IMR-90 (cell line): Measurements from ENCODE around the gene SHC2. TPM values are rescaled to one million over a fixed set of nuclear protein-coding genes. Genes with fewer than 3 reads are reported as not detected.

Experiments
- ATAC-seq: fragments of 200-7000 bp; cut with Tn5 transposase; 2 replicates; pipeline ENCODE4 v1.9.1; 2020; ENCODE audit warnings: low read depth, mild to moderate bottlenecking, moderate library complexity
- BruUV-seq: library from RNA; stranded (reverse); fragments of 400-500 nt; replicated peaks from 2 replicates; lab custom pipeline; 2021; lab: Mats Ljungman, UMichigan
- CTCF ChIA-PET: fragments of 300-600 bp; formaldehyde crosslinking; extraction: SDS; loops from one replicate; lab custom pipeline; 2021; ENCODE audit warnings: antibody characterized with exemption; lab: Yijun Ruan, JAX
- POLR2A ChIA-PET: fragments of 300-600 bp; sonication (Branson Sonifier 250); formaldehyde crosslinking; loops from one replicate; lab custom pipeline; 2022; ENCODE audit warnings: antibody characterized with exemption; ENCODE audit not compliant: unreplicated experiment; lab: Charles Lee
- DNase-seq: peaks from one replicate; pipeline ENCODE4 v3.0.0; 2013
- H2AFZ ChIP-seq: replicated peaks from 2 replicates; pipeline ENCODE3; 2013; ENCODE audit warnings: low read length, mild to moderate bottlenecking; ENCODE audit not compliant: poor library complexity
- H2AK5ac ChIP-seq: 2 replicates; pipeline ENCODE4 v1.6.1; 2013; ENCODE audit warnings: low read depth, low read length, inconsistent platforms
- H2AK9ac ChIP-seq: replicated peaks from 2 replicates; pipeline ENCODE3; 2013; ENCODE audit warnings: mild to moderate bottlenecking, low read depth, low read length, moderate library complexity; ENCODE audit not compliant: poor library complexity
- H2BK120ac ChIP-seq: 2 replicates; pipeline ENCODE4 v1.6.1; 2013; ENCODE audit warnings: low read depth, low read length, inconsistent platforms
- H2BK15ac ChIP-seq: 3 replicates; pipeline ENCODE4 v1.6.1; 2013; ENCODE audit warnings: low read depth, low read length, inconsistent platforms
- H2BK20ac ChIP-seq: 2 replicates; pipeline ENCODE4 v1.6.1; 2013; ENCODE audit warnings: low read depth, mild to moderate bottlenecking, inconsistent platforms, low read length, moderate library complexity
- H2BK5ac ChIP-seq: 2 replicates; pipeline ENCODE4 v1.6.1; 2013; ENCODE audit warnings: mild to moderate bottlenecking, low read depth, low read length, inconsistent platforms; ENCODE audit not compliant: poor library complexity, severe bottlenecking
- H3K14ac ChIP-seq: replicated peaks from 2 replicates; pipeline ENCODE4 v1.6.1; 2013; ENCODE audit warnings: low read depth, low read length, inconsistent platforms
- H3K18ac ChIP-seq: 2 replicates; pipeline ENCODE4 v1.6.1; 2013; ENCODE audit warnings: low read depth, low read length, control low read depth
- H3K23ac ChIP-seq: 2 replicates; pipeline ENCODE4 v1.6.1; 2013; ENCODE audit warnings: low read depth, low read length, inconsistent platforms
- H3K27ac ChIP-seq: 2 replicates; pipeline ENCODE4 v1.5.1; 2013; ENCODE audit warnings: mild to moderate bottlenecking, control low read depth, low read length; ENCODE audit not compliant: insufficient read depth
- H3K27me3 ChIP-seq: 2 replicates; pipeline ENCODE4 v1.6.1; 2013; ENCODE audit warnings: low read length; ENCODE audit not compliant: control insufficient read depth, insufficient read depth
- H3K36me3 ChIP-seq: 2 replicates; pipeline ENCODE4 v1.6.1; 2013; ENCODE audit warnings: low read length, mixed read lengths; ENCODE audit not compliant: control insufficient read depth, insufficient read depth
- H3K4ac ChIP-seq: 2 replicates; pipeline ENCODE4 v1.6.1; 2013; ENCODE audit warnings: low read depth, low read length, inconsistent platforms
- H3K4me1 ChIP-seq: 2 replicates; pipeline ENCODE4 v1.6.1; 2013; ENCODE audit warnings: low read length, mixed read lengths; ENCODE audit not compliant: control insufficient read depth, insufficient read depth
- H3K4me2 ChIP-seq: 2 replicates; pipeline ENCODE4 v1.6.1; 2013; ENCODE audit warnings: low read depth, mild to moderate bottlenecking, control low read depth, low read length, moderate library complexity
- H3K4me3 ChIP-seq: 2 replicates; pipeline ENCODE4 v1.5.1; 2013; ENCODE audit warnings: low read depth, mild to moderate bottlenecking, control low read depth, low read length, moderate library complexity; ENCODE audit not compliant: insufficient read depth
- H3K56ac ChIP-seq: 2 replicates; pipeline ENCODE4 v1.6.1; 2013; ENCODE audit warnings: low read length, inconsistent platforms; ENCODE audit not compliant: insufficient read depth; ENCODE audit errors: extremely low read depth
- H3K79me1 ChIP-seq, 2 experiments: 2 replicates each; pipeline ENCODE4 v1.6.1; 2013; ENCODE audit warnings: low read length in 2 of 2, inconsistent platforms in 1 of 2, low read depth in 1 of 2
- H3K9ac ChIP-seq: 2 replicates; pipeline ENCODE4 v1.6.1; 2013; ENCODE audit warnings: low read depth, low read length, control low read depth
- H3K9me1 ChIP-seq: 2 replicates; pipeline ENCODE4 v1.6.1; 2013; ENCODE audit warnings: low read length, inconsistent platforms; ENCODE audit not compliant: insufficient read depth
- H3K9me3 ChIP-seq: 2 replicates; pipeline ENCODE4 v1.6.1; 2013; ENCODE audit warnings: low read length; ENCODE audit not compliant: control insufficient read depth, insufficient read depth
- H4K20me1 ChIP-seq: 2 replicates; pipeline ENCODE4 v1.6.1; 2013; ENCODE audit warnings: low read length, inconsistent platforms; ENCODE audit not compliant: insufficient read depth
- H4K5ac ChIP-seq: 2 replicates; pipeline ENCODE4 v1.6.1; 2013; ENCODE audit warnings: mild to moderate bottlenecking, low read depth, low read length, control low read depth
- H4K8ac ChIP-seq, 2 experiments: 2 replicates each; pipeline ENCODE4 v1.6.1; 2013; ENCODE audit warnings: low read depth in 2 of 2, low read length in 2 of 2, control low read depth in 1 of 2, inconsistent platforms in 1 of 2
- H4K91ac ChIP-seq: 2 replicates; pipeline ENCODE4 v1.6.1; 2013; ENCODE audit warnings: low read depth, low read length, inconsistent platforms; ENCODE audit not compliant: insufficient read depth
- BHLHE40 ChIP-seq: fragments of 150-350 bp; IDR thresholded peaks from 2 replicates; pipeline ENCODE4 v1.6.1; 2016; ENCODE audit warnings: mild to moderate bottlenecking, low read depth, low read length
- CHD1 ChIP-seq: IDR thresholded peaks from 2 replicates; pipeline ENCODE4 v1.6.1; 2012; ENCODE audit warnings: low read depth, low read length, improper control_type of control experiment
- ELK1 ChIP-seq: fragments of 150-350 bp; IDR thresholded peaks from 2 replicates; pipeline ENCODE4 v1.6.1; 2016; ENCODE audit warnings: low read depth, mild to moderate bottlenecking, low read length, moderate library complexity, borderline replicate concordance
- FOS ChIP-seq: fragments of 150-350 bp; IDR thresholded peaks from 2 replicates; pipeline ENCODE4 v1.6.1; 2016; ENCODE audit warnings: low read depth, low read length
- MXI1 ChIP-seq: IDR thresholded peaks from 2 replicates; pipeline ENCODE4 v1.6.1; 2012; ENCODE audit warnings: low read depth, mild to moderate bottlenecking, low read length, moderate library complexity, borderline replicate concordance
- NFE2L2 ChIP-seq: fragments of 150-350 bp; IDR thresholded peaks from 2 replicates; pipeline ENCODE4 v1.6.1; 2016; ENCODE audit warnings: low read depth, mild to moderate bottlenecking, low read length
- POLR2A ChIP-seq: IDR thresholded peaks from 2 replicates; pipeline ENCODE4 v1.6.1; 2012; ENCODE audit warnings: mild to moderate bottlenecking, low read depth, low read length
- RCOR1 ChIP-seq: IDR thresholded peaks from 2 replicates; pipeline ENCODE4 v1.6.1; 2012; ENCODE audit warnings: mild to moderate bottlenecking, low read length, improper control_type of control experiment; ENCODE audit not compliant: insufficient replicate concordance
- RFX5 ChIP-seq: IDR thresholded peaks from 2 replicates; pipeline ENCODE4 v1.8.0; 2012; ENCODE audit warnings: low read depth, mild to moderate bottlenecking, low read length, moderate library complexity
- SMC3 ChIP-seq: fragments of 150-350 bp; IDR thresholded peaks from 2 replicates; pipeline ENCODE4 v1.6.1; 2016; ENCODE audit warnings: low read depth, mild to moderate bottlenecking, antibody characterized with exemption, low read length, moderate library complexity
- USF2 ChIP-seq: fragments of 150-350 bp; IDR thresholded peaks from 2 replicates; pipeline ENCODE4 v1.6.1; 2017; ENCODE audit warnings: mild to moderate bottlenecking, antibody characterized with exemption, low read length, low read depth
- WGBS, 2 experiments: methylation state at CpG; one replicate each; pipeline versions ENCODE4 v1.1.5 to v1.1.7; 2013; ENCODE audit warnings: missing lambda C conversion rate in 2 of 2; ENCODE audit not compliant: insufficient read length in 1 of 2; ENCODE audit errors: extremely low coverage in 2 of 2; 5-methylcytosine and 5-hydroxymethylcytosine counted together
- dilution Hi-C: fragments of 300-500 bp; cut with HindIII; formaldehyde crosslinking; loops from one replicate; pipeline ENCODE4 v1.14.3; 2018; ENCODE audit warnings: low sequenced_read_pairs; ENCODE audit not compliant: unreplicated experiment
- in situ Hi-C: fragments of 300-500 bp; cut with MboI; formaldehyde crosslinking; loops from 3 replicates; pipeline ENCODE4 v1.14.3; 2019; ENCODE audit warnings: low sequenced_read_pairs, inconsistent platforms, mixed read lengths
- intact Hi-C: fragments of 100-400 bp; cut with micrococcal nuclease; formaldehyde crosslinking; loops from 2 replicates; pipeline ENCODE4 v1.10.0; 2022
- polyA plus RNA-seq, 3 experiments: library from polyadenylated mRNA; depleted of rRNA; stranded (reverse); fragments of >200 nt; gene quantifications; 2 replicates each; pipeline ENCODE4 v1.2.3, GENCODE V29; 2012; ENCODE audit warnings: low replicate concordance in 1 of 3
- total RNA-seq: library from RNA; depleted of rRNA; stranded (reverse); fragments of >200 nt; gene quantifications from 2 replicates; pipeline ENCODE4 v1.2.3, GENCODE V29; 2012

The SHC2 gene
- total and polyA plus RNA-seq, 2 of the 4 experiments (the other 2 are of a cell fraction), result 0.68 TPM; not detected in 1

- CTCF ChIA-PET, result no interaction called here
- Histone ChIP-seq H4K20me1 (no peaks in the 10 kb centered on the region), H3K56ac (no peak overlapping the region), H3K4me1 (no peaks in the 10 kb centered on the region), H2AFZ (no peak overlapping the region), H2AK9ac (no peak overlapping the region), H3K79me1 (no peaks in the 10 kb centered on the region), H2BK120ac (no peak overlapping the region), H3K14ac (no peak overlapping the region), H2AK5ac (no peak overlapping the region), H3K4ac (no peak overlapping the region), H4K91ac (no peak overlapping the region), H3K23ac (no peak overlapping the region), H2BK15ac (no peak overlapping the region), H3K9ac (no peak overlapping the region), H3K4me2 (no peak overlapping the region), H3K4me3 (no peak overlapping the region), H3K9me1 (no peaks in the 10 kb centered on the region), H2BK5ac (no peak overlapping the region), H2BK20ac (no peak overlapping the region), H4K8ac (no peak overlapping the region), H3K27ac (no peak overlapping the region), H3K18ac (no peak overlapping the region), H3K27me3 (peaks cover 3% of the 10 kb centered on the region), H3K9me3 (peaks cover 8% of the 10 kb centered on the region), H3K36me3 (no peaks in the 10 kb centered on the region), H4K5ac (no peak overlapping the region)
- in situ Hi-C loops (no loop called here), intact Hi-C loops (no loop called here), dilution Hi-C loops (no loop called here)
- POLR2A ChIA-PET, result no interaction called here
- BruUV-seq, result no TSS peak
- 88% methylated on average over 25 of the region's 26 CpGs; no CpG with 5 or more reads in 1 of the 2 experiments for WGBS, 2 experiments
- DNase-seq, result no peak
- ATAC-seq, result no peak
- TF ChIP-seq POLR2A (no peak), SMC3 (no peak), MXI1 (no peak), ELK1 (no peak), RCOR1 (no peak), USF2 (no peak), FOS (no peak), RFX5 (no peak), CHD1 (no peak), NFE2L2 (no peak), BHLHE40 (no peak)
Measured at GRCh38 chr19:444677-445210, 16.1 kb downstream of the SHC2 start.
